HG02840 (cell line): Measurements from ENCODE around the gene NAP1L1.
A peak's percentile ranks its signal among the peaks of the same experiment; 100 is the strongest.

Experiments
- ATAC-seq: cut with Tn5 transposase; IDR thresholded peaks from one replicate; pipeline ENCODE4 v1.9.1; 2021; ENCODE audit warnings: mild to moderate bottlenecking, moderate library complexity, moderate number of reproducible peaks; ENCODE audit not compliant: unreplicated experiment, low FRiP score

Gene NAP1L1

DNA sequence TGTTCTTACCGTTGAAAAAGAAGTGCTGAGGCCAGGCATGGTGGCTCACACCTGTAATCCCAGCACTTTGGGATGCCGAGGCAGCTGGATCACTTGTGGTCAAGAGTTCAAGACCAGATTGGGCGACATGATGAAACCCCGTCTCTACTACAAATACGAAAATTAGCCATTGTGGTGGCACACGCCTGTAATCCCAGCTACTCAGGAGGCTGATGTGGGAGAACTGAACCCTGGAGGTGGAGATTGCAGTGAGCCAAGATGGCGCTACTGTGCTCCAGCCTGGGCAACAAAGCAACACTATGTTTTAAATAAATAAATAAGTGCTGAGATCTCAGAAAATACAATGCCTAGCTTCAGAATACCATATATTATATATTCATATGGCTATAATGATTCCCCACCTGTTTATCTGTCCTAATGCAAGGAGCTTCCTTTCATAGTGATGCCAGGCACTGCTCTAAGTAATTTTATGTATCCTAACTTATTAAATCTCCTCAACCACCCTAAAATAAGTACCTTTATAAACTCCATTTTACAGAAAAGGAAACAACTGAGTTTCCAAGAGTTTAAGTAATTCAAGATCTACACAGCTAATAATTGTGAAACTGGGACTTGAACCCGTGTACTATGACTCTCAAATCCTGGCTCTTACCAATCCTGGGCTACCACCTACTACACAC is 60.2 kb downstream of the NAP1L1 start:
- no peak for ATAC-seq

DNA sequence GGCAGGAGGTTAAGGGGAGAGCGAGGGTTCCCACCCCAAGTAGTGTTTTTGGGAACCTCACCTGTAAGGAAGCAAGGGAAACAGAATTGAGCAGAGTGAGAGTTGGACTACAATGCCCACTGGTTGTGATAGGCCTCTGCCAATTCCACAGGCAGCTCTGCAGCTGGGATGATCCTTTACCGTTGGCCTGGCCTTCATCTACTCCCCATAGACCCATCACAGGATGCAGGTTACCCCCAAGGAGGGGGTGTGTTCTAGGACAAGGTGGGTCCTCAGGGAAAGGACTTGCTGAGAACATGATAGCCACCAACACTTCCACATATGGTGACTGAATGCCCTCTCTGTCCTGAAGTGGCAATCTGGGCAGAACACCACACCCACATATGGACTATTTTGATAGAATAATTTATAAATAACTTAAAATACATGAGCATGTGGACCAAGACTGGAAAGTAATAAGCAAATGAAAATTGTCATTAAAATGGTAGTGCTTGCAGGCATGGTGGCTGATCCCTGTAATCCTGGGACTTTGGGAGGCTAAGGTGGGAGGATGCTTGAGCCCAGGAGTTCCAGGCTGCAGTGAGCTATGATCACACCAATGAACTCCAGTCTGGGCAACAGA is 61.3 kb downstream of the NAP1L1 start:
- ATAC-seq, result no peak

DNA sequence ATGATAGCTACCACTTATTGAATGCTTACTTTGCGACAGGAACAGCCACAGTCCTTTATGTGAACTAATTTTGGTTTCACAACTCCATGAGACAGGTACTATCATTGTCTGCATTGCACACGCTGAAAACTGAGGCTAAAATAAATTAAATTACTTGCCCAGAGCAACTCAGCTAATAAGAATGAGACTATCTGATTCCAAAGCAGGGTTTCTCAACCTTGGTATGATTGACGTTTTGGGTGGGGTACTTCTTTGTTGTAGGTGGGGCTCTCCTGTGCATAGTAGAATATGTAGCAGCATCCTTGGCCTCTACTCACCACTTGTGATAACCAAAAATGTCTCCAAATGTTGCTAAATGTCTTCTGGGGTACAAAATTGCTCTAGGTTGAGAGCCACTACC is 62.0 kb downstream of the NAP1L1 start:
- ATAC-seq, result no peak

DNA sequence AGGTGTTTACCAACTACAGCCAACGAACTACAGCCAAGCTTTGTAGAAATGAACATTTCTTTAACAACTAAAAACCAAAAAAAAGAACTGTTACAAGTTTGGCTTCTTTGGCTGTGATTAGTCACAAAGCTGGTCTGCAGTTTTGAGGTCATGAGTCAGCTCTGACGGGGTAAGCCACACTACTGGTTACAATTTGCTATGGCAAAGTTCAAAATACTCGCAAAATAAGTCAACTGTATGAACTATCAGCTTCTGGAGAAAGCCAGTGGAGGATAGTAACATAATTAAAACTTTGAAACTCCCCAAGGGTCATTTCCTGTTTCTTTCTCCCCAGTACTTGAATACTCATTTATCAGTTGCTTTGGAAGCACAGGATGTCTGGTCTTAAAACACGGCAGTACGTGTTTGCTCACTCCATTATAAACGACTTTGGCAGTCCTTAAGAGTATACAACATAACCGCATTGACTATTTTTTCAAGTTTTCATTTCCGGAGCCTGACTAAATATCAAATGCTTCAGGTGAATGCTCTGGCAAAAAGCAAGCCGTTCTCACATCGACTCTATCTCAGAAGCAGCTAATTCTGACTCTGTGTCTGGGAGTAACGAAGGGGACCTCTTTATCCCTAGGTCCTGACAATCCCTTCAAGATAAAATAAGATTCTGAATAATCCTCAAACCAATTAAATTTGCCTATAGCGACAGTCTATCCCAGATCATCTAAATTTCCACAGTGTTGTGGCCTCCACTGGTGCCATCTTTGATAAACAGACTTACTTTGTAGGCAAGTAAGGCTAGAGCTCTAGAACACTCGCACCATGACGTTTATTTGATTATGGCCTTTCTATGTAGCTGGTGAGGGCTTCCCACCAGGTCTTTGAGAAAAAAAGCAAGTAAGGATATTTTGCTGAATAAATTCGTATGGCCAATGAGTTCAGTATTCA is 63.5 kb downstream of the NAP1L1 start:
- ATAC-seq, result peak; percentile 45

DNA sequence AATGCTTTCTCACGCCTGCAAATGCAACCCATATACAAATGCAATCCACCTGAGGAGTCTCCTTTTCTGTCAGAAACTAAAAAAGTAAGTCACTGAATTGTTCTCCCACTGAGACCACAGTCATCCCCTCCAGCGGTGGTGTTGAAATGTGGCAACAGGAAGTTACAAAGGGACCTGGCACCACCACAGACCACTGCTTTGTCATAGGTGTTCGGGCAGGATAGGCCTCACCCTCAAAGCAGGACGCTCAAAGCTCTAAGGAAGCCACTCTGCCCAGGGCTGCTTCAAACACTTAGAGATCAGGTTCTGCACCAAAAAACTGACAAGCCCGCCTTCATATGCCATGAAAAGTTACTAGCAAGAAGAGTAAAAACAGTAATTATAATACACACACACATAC is 64.2 kb downstream of the NAP1L1 start:
- peak; percentile 60 for ATAC-seq

DNA sequence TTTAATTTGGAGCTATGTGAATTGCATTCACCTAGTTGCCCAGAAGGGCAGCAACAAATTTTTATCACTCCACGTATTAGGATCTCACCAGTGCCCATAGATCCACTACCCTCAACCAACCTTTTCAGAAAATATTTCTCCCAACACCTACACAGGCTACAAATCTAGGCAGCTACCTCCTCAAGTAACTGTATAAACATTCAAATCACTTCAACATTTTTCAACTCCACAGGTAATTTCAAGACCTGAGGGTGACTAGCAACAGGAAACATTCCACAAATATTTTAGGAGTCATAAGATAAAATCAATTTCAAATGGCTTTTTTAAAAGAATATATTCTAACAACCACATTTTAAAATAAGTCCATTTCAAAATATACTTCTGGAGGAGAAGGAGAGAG is 65.8 kb downstream of the NAP1L1 start:
- no peak for ATAC-seq

DNA sequence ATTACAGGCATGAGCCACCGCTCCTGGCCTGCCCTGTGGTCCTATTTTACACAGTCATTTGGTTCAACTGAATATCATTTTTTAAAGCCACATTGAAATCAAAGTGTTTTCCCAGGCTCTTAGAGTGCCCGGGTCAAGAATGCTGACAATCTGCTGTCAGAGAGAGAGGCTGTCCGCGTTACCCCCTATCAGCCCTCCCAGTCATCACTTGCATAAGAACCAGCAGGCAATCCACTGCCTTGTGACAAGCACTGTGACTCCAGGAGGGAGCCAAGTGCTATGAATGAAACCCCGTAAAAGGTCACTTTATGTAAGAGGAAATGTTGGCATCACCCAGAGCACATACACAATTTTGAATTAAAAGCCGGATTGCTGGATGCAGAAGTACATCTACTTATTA is 66.4 kb downstream of the NAP1L1 start:
- ATAC-seq, result no peak

DNA sequence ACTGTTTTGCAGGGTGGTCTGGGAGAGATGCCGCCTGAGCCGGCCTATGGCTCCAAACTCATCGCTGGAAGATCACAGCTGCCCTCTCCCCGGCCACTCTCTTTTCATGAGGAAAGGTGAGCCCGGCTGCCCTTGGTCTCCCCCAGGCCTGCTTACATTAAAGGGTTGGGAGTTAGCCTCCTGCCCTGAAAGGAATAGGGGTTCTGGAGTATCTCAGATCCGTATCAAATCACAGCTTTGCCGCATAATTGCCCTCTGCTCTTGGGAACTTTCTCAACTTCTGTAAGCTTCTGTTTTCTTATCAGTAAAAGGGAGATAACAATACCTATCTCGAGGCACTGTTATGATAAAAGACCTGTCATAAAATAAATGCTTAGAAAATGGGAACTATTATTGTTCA is 70.5 kb downstream of the NAP1L1 start:
- no peak for ATAC-seq

GRCh38 chr12:76013603-76014002 is 70.9 kb downstream of the NAP1L1 start:
- no peak for ATAC-seq

GRCh38 chr12:76012644-76013043 is 71.8 kb downstream of the NAP1L1 start:
- no peak for ATAC-seq

GRCh38 chr12:76010732-76011458 is 73.6 kb downstream of the NAP1L1 start:
- no peak for ATAC-seq

GRCh38 chr12:76008428-76008827 is 76.1 kb downstream of the NAP1L1 start:
- ATAC-seq, result no peak

GRCh38 chr12:76007640-76008039 is 76.8 kb downstream of the NAP1L1 start:
- no peak for ATAC-seq

GRCh38 chr12:76006028-76006925 is 78.2 kb downstream of the NAP1L1 start:
- ATAC-seq, result no peak

GRCh38 chr12:76003355-76003638 is 81.2 kb downstream of the NAP1L1 start:
- no peak for ATAC-seq

DNA sequence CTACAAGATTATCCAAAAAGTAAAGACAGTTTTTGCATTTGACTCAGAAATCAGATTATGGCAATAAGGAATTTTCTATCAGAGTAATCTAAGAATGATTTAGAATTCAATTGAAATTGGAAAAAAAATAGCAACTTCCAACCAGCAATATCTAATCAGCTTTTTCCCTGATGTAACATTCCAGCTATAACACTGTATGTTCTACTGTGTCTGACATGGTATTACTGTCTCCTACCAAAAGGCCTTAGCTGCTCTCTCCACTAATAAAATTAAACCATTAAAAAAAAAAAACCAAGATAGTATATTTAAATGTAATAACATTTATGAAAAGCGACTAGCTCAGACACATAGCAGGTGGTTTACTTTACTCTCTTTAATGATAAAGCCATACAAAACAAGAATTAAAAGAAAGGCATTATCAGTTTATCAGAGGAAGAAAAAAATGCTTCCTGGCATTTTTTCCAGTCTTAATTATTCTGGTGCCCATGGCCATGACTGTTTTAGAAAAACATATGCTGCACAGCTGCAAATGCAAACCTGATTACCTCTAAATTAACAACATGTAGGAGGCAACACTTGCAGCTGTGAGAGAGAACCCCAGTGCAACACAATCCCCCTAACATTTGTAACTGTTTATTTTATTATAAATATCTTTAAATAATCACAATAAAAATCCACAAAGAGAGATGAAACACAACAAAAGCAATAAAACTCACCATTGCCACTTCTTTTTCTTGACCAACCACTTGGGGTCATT is 81.7 kb downstream of the NAP1L1 start:
- no peak for ATAC-seq

GRCh38 chr12:75998292-75999063 is 86.0 kb downstream of the NAP1L1 start:
- no peak for ATAC-seq

DNA sequence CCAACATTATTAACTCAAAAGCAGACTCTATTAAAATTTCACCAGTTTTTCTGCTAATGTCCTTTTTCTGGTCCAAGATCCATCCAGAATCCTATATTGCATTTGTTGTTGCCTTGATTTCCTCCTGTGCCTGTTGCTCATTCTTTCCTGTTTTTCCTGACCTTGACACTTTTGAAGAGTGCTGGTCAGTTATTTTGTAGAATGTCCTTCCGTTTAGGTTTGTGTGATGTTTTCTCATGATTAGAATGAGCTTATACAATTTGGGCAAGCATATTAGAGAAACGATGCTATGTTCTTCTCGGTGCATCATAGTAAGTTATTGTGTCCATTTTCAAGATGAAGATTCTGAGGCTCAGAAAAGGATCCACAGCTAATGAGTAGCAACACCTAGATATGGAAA is 86.8 kb downstream of the NAP1L1 start:
- no peak for ATAC-seq
